ENCODE data around the gene MKNK1. TPM values are rescaled to one million over a fixed set of nuclear protein-coding genes. Genes with fewer than 3 reads are reported as not detected.
A peak's percentile ranks its signal among the peaks of the same experiment; 100 is the strongest.

Gene MKNK1
- total and polyA plus RNA-seq, 4 donors = 29.4 to 83.5 (median 62.8) TPM

GRCh38 chr1:46581681-46582455 is 22.2 kb downstream of the MKNK1 start:
- WGBS, 2 donors = 56 to 69% methylated on average over 4 of the region's 4 CpGs
- peak; percentile 32 for ATAC-seq (ENCODE audit: insufficient read depth, low FRiP score)
- TF ChIP-seq CTCF (IDR thresholded peaks at IDR 0.05; ENCODE audit: control extremely low read depth, extremely low read depth) = no peak
- Histone ChIP-seq H3K27me3 (ENCODE audit: control insufficient read depth in 3 of 3, insufficient read depth in 3 of 3, low read length in 2 of 3) (no peaks in the 10 kb centered on the region), H3K9ac (ENCODE audit: insufficient read depth in 1 of 2, low read length in 2 of 2) (no peak overlapping the region), H3K36me3 (ENCODE audit: control insufficient read depth in 4 of 4, insufficient read depth in 4 of 4, low read length in 4 of 4) (peaks cover 8 to 32% (median 13%) of the 10 kb centered on the region in 4 donors), H3K27ac (ENCODE audit: low read depth in 1 of 2, low read length in 1 of 2) (no peak overlapping the region), H3K9me3 (ENCODE audit: control insufficient read depth in 4 of 4, insufficient read depth in 3 of 4, low read length in 3 of 4) (no peaks in the 10 kb centered on the region), H3K4me1 (ENCODE audit: control insufficient read depth in 5 of 5, insufficient read depth in 5 of 5, low read length in 5 of 5) (peaks cover 0 to 2% (median 0%) of the 10 kb centered on the region in 5 donors), H3K4me3 (no peak overlapping the region)
- no peak for DNase-seq

GRCh38 chr1:46580140-46580903 is 23.7 kb downstream of the MKNK1 start:
- peaks cover 4 to 35% (median 11%) of the 10 kb centered on the region in 4 donors for H3K36me3 ChIP-seq (ENCODE audit: control insufficient read depth in 4 of 4, insufficient read depth in 4 of 4, low read length in 4 of 4)
- no peak overlapping the region for H3K27ac ChIP-seq (ENCODE audit: low read depth in 1 of 2, low read length in 1 of 2)
- H3K4me3 ChIP-seq = no peak overlapping the region
- no peaks in the 10 kb centered on the region for H3K27me3 ChIP-seq (ENCODE audit: control insufficient read depth in 3 of 3, insufficient read depth in 3 of 3, low read length in 2 of 3)
- no peak overlapping the region for H3K9ac ChIP-seq (ENCODE audit: insufficient read depth in 1 of 2, low read length in 2 of 2)
- no peak for DNase-seq
- ATAC-seq (ENCODE audit: insufficient read depth, low FRiP score) = no peak
- WGBS, 2 donors = 54 to 80% methylated on average over 6 of the region's 6 CpGs
- TF ChIP-seq CTCF (IDR thresholded peaks at IDR 0.05; ENCODE audit: control extremely low read depth, extremely low read depth) = no peak
- H3K4me1 ChIP-seq (ENCODE audit: control insufficient read depth in 5 of 5, insufficient read depth in 5 of 5, low read length in 5 of 5) = peaks cover 0 to under 1% (median 0%) of the 10 kb centered on the region in 5 donors
- no peaks in the 10 kb centered on the region for H3K9me3 ChIP-seq (ENCODE audit: control insufficient read depth in 4 of 4, insufficient read depth in 3 of 4, low read length in 3 of 4)

- no peak overlapping the region for H3K4me3 ChIP-seq
- ATAC-seq (ENCODE audit: insufficient read depth, low FRiP score) (no peak), DNase-seq (no peak)
- H3K9ac ChIP-seq (ENCODE audit: insufficient read depth in 1 of 2, low read length in 2 of 2) = no peak overlapping the region
- no peaks in the 10 kb centered on the region for H3K9me3 ChIP-seq (ENCODE audit: control insufficient read depth in 4 of 4, insufficient read depth in 3 of 4, low read length in 3 of 4)
- no peaks in the 10 kb centered on the region for H3K27me3 ChIP-seq (ENCODE audit: control insufficient read depth in 3 of 3, insufficient read depth in 3 of 3, low read length in 2 of 3)
- H3K4me1 ChIP-seq (ENCODE audit: control insufficient read depth in 5 of 5, insufficient read depth in 5 of 5, low read length in 5 of 5) = no peaks in the 10 kb centered on the region
- peaks cover 1 to 22% (median 10%) of the 10 kb centered on the region in 4 donors for H3K36me3 ChIP-seq (ENCODE audit: control insufficient read depth in 4 of 4, insufficient read depth in 4 of 4, low read length in 4 of 4)
- WGBS, 2 donors = 85 to 86% methylated on average over 4 of the region's 4 CpGs
- TF ChIP-seq CTCF (IDR thresholded peaks at IDR 0.05; ENCODE audit: control extremely low read depth, extremely low read depth) = no peak
- H3K27ac ChIP-seq (ENCODE audit: low read depth in 1 of 2, low read length in 1 of 2) = no peak overlapping the region
These were observed 26.4 kb downstream of the MKNK1 start for GRCh38 chr1:46577671-46578070.
